Measurements from ENCODE around the gene ZCCHC7. TPM values are rescaled to one million over a fixed set of nuclear protein-coding genes. Genes with fewer than 3 reads are reported as not detected.
A peak's percentile ranks its signal among the peaks of the same experiment; 100 is the strongest.

ZCCHC7 gene
- total and polyA plus RNA-seq, 9 of the 15 experiments (the other 6 are each of a cell fraction or from before 2014, with no cell fraction given), result 34.1 to 68.9 (median 48.8) TPM

- no peak for TF ChIP-seq ZNF609 (CRISPR knock-in tag; IDR thresholded peaks at IDR 0.05; ENCODE audit: borderline replicate concordance)
- TF ChIP-seq MECOM (CRISPR knock-in tag; IDR thresholded peaks at IDR 0.05), result no peak
- peak in 1 of 2 experiments; percentile 42; a peak in 1 of 3 replicates for TF ChIP-seq CBX3 (IDR thresholded peaks at IDR 0.05; ENCODE audit: borderline replicate concordance in 1 of 2, low read length in 2 of 2)
- no peak for TF ChIP-seq ZNF146 (CRISPR knock-in tag; IDR thresholded peaks at IDR 0.05; ENCODE audit: unreplicated experiment)
- no peak for TF ChIP-seq PREB (CRISPR knock-in tag; IDR thresholded peaks at IDR 0.05)
Observed at GRCh38 chr9:37295796-37296195, 175.4 kb downstream of the ZCCHC7 start (continued).
